ENCODE measurements around the gene ACTR3. TPM values are rescaled to one million over a fixed set of nuclear protein-coding genes. Genes with fewer than 3 reads are reported as not detected.
"Not testable (repeated sequence)": the region's sequence is repeated elsewhere in the genome, so short reads cannot be mapped to it uniquely, and the experiment has no call there.

Gene ACTR3
- total RNA-seq: 100 to 1,000 TPM in 4 of 5 donors, 10 to 100 TPM in 1; 82.6 to 189 (median 111) TPM
- 10 to 100 TPM; 41.6 to 94.7 (median 70.0) TPM for polyA plus RNA-seq
- long read RNA-seq, donor 1, full-length matches to known transcripts: 15 of 26 reads
- long read RNA-seq, donor 1, partial matches to known transcripts: 11 of 26 reads
- long read RNA-seq, donor 1, other reads (novel, unspliced or antisense): 0 of 26 reads
- long read RNA-seq, donor 2, full-length matches to known transcripts: 29 of 40 reads
- long read RNA-seq, donor 2, partial matches to known transcripts: 11 of 40 reads
- long read RNA-seq, donor 2, other reads (novel, unspliced or antisense): 0 of 40 reads
- long read RNA-seq, donor 3, full-length matches to known transcripts: 12 of 22 reads
- long read RNA-seq, donor 3, partial matches to known transcripts: 10 of 22 reads
- long read RNA-seq, donor 3, other reads (novel, unspliced or antisense): 0 of 22 reads
- long read RNA-seq, donor 4, full-length matches to known transcripts: 2 of 2 reads
- long read RNA-seq, donor 4, partial matches to known transcripts: 0 of 2 reads
- long read RNA-seq, donor 4, other reads (novel, unspliced or antisense): 0 of 2 reads
- long read RNA-seq, donor 5, full-length matches to known transcripts: 13 of 47 reads
- long read RNA-seq, donor 5, partial matches to known transcripts: 34 of 47 reads
- long read RNA-seq, donor 5, other reads (novel, unspliced or antisense): 0 of 47 reads
- long read RNA-seq, donor 6: 0 reads
- long read RNA-seq, donor 7, full-length matches to known transcripts: 38 of 76 reads
- long read RNA-seq, donor 7, partial matches to known transcripts: 38 of 76 reads
- long read RNA-seq, donor 7, other reads (novel, unspliced or antisense): 0 of 76 reads
- long read RNA-seq, donor 8, full-length matches to known transcripts: 24 of 38 reads
- long read RNA-seq, donor 8, partial matches to known transcripts: 14 of 38 reads
- long read RNA-seq, donor 8, other reads (novel, unspliced or antisense): 0 of 38 reads
- long read RNA-seq, donor 9, full-length matches to known transcripts: 17 of 25 reads
- long read RNA-seq, donor 9, partial matches to known transcripts: 8 of 25 reads
- long read RNA-seq, donor 9, other reads (novel, unspliced or antisense): 0 of 25 reads
- long read RNA-seq, donor 10, full-length matches to known transcripts: 17 of 26 reads
- long read RNA-seq, donor 10, partial matches to known transcripts: 9 of 26 reads
- long read RNA-seq, donor 10, other reads (novel, unspliced or antisense): 0 of 26 reads

DNA sequence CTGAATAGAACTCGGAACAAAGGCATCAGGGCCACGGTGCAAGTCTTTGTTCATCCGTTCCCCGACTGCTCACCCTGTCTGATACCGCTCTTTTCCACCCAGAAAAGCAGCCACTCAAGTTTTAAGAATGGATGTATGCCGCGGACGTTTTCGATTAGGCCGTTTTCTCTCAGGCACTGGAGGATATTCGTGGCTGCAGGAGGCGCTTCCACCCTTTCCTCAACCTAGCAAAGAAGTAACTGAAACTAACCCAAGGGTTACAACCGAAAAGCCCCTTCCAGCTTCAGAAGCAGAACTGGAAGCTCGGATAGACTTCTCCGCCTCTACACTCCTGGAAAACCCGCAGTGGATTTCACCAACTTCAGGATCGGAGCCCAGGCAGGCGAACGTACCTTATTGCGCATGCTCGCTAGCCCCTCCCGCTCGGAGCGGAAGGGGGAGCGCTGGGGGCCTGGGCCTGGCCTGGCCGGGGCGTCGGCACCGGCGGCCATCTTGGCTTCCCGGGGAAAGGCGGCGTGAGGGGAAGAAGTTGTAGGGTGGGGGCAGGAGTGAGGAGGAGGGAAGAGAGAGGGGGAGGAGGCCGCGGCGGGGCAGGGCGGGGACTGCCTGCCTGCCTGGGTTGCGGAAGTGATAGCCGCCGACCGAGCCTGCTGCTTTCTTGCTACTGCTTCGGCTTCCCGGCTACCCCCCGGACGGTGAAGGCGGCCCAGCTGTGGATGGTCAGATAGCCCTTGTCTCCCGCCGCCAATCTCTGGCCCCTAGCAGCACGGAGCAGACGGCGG lies at the start of gene ACTR3:
ACTR3 (plus strand) TSS at position 619 of the 782 bp plus-strand sequence. CDS start 191 bp downstream, outside the sequence.
- Histone ChIP-seq H3K4me3 (peak within 1 kb of the TSS; percentile 80 to 97 (median 86)), H3K27ac (peak within 1 kb of the TSS; percentile 94 to 99 (median 99)), H3K36me3 (peaks cover 0 to 4% (median 0%) of the 10 kb centered on the region in 4 donors), H3K9me3 (no peaks in the 10 kb centered on the region), H3K4me1 (peaks cover 44 to 78% (median 58%) of the 10 kb centered on the region in 4 donors), H3K27me3 (no peaks in the 10 kb centered on the region)
- TF ChIP-seq EP300 (IDR thresholded peaks at IDR 0.05) (no peak), CTCF (IDR thresholded peaks at IDR 0.05) (no peak), POLR2AphosphoS5 (IDR thresholded peaks at IDR 0.05) (peak; percentile 85 to 94 (median 85)), POLR2A (IDR thresholded peaks at IDR 0.05) (peak in 2 of 4 donors; percentile 49 to 55)
- 0% methylated on average over 43 to 51 of the region's 51 CpGs for WGBS, 5 donors
- intact Hi-C loops (cut with DNase I; ENCODE audit: low total_unique reads): no loop called here
- peak; percentile 98 to 100 for DNase-seq

DNA sequence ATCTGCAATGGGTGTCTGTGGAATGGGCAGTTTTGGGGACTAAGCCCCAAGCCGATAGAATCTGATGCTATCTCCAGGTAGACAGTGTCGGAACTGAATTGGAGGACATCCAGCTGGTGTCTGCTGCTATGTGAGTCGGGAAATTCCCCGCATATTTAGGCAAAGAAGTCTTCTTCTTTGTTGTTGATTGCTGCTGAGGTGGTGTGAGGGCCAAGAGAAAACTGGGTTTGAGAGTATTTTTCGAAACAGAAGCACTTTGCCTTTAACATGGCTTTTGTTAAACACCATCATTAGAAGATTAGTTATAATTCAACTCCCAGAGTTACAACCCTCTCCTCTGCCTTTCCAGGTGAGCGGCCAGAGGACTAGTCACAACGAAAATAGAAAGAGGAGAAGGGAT lies 49.4 kb upstream of the ACTR3 start:
- TF ChIP-seq POLR2AphosphoS5 (IDR thresholded peaks at IDR 0.05): no peak
- no peak for TF ChIP-seq POLR2A (IDR thresholded peaks at IDR 0.05)
- no peak for TF ChIP-seq CTCF (IDR thresholded peaks at IDR 0.05)
- TF ChIP-seq EP300 (IDR thresholded peaks at IDR 0.05): no peak
- no peaks in the 10 kb centered on the region for H3K36me3 ChIP-seq
- WGBS, 5 donors: 81 to 90% (median 89%) methylated on average over 7 of the region's 7 CpGs

GRCh38 chr2:113842919-113843736 lies 46.8 kb upstream of the ACTR3 start:
- H3K27me3 ChIP-seq: no peaks in the 10 kb centered on the region
- H3K9me3 ChIP-seq: no peaks in the 10 kb centered on the region
- DNase-seq: peak in 1 of 2 donors; percentile 28
- no peaks in the 10 kb centered on the region for H3K36me3 ChIP-seq
- 60 to 79% (median 76%) methylated on average over 14 of the region's 14 CpGs for WGBS, 5 donors
- H3K27ac ChIP-seq: no peak overlapping the region
- no peaks in the 10 kb centered on the region for H3K4me1 ChIP-seq
- no peak overlapping the region for H3K4me3 ChIP-seq
- intact Hi-C loops (cut with DNase I; ENCODE audit: low total_unique reads): no loop called here
- no peak for TF ChIP-seq CTCF (IDR thresholded peaks at IDR 0.05)
- no peak for TF ChIP-seq POLR2AphosphoS5 (IDR thresholded peaks at IDR 0.05)
- TF ChIP-seq EP300 (IDR thresholded peaks at IDR 0.05): no peak
- no peak for TF ChIP-seq POLR2A (IDR thresholded peaks at IDR 0.05)

More for the DNA sequence above, 49.4 kb upstream of the ACTR3 start:
- Histone ChIP-seq H3K27me3 (no peaks in the 10 kb centered on the region), H3K9me3 (no peaks in the 10 kb centered on the region), H3K27ac (no peak overlapping the region), H3K4me1 (no peaks in the 10 kb centered on the region), H3K4me3 (no peak overlapping the region)
- intact Hi-C loops (cut with DNase I; ENCODE audit: low total_unique reads): no loop called here
- no peak for DNase-seq

- H3K9me3 ChIP-seq; intact Hi-C loops (cut with DNase I; ENCODE audit: low total_unique reads); DNase-seq; H3K27ac ChIP-seq; H3K4me1 ChIP-seq; H3K4me3 ChIP-seq; H3K27me3 ChIP-seq; H3K36me3 ChIP-seq: not testable (repeated sequence)
- WGBS, 5 donors: 76 to 92% (median 89%) methylated on average over 4 of the region's 4 CpGs
Observed at GRCh38 chr2:113843737-113844050, 46.2 kb upstream of the ACTR3 start.
